Neural cell (in vitro differentiated cells): Measurements from ENCODE around the gene MAB21L4.

Source experiments
- CTCF ChIP-seq: fragments of 450-650 bp; IDR thresholded peaks from 2 replicates; pipeline ENCODE4 v1.5.1; 2014; ENCODE audit warnings: antibody characterized with exemption, mild to moderate bottlenecking, moderate library complexity; ENCODE audit not compliant: poor library complexity, severe bottlenecking
- EP300 ChIP-seq: fragments of 450-650 bp; conservative IDR thresholded peaks from 2 replicates; pipeline ENCODE4 v1.6.1; 2014; ENCODE audit warnings: antibody characterized with exemption, mild to moderate bottlenecking, moderate library complexity; ENCODE audit not compliant: poor library complexity, severe bottlenecking
- EZH2 ChIP-seq: fragments of 200-600, 300-800 bp; shearing (Covaris generic), sonication (generic); IDR thresholded peaks from 2 replicates; pipeline ENCODE4 v1.6.1; 2014; ENCODE audit warnings: antibody characterized with exemption, low read length, borderline replicate concordance, mild to moderate bottlenecking; ENCODE audit not compliant: insufficient read depth, poor library complexity, severe bottlenecking
- MXI1 ChIP-seq: fragments of 450-650 bp; conservative IDR thresholded peaks from 2 replicates; pipeline ENCODE4 v1.6.1; 2014; ENCODE audit warnings: antibody characterized with exemption, mild to moderate bottlenecking; ENCODE audit not compliant: poor library complexity, severe bottlenecking
- POLR2AphosphoS5 ChIP-seq: IDR thresholded peaks from 2 replicates; pipeline ENCODE4 v1.6.1; 2012
- RAD21 ChIP-seq: fragments of 450-650 bp; conservative IDR thresholded peaks from 2 replicates; pipeline ENCODE4 v1.6.1; 2014; ENCODE audit warnings: antibody characterized with exemption, mild to moderate bottlenecking, moderate library complexity
- REST ChIP-seq: IDR thresholded peaks from 2 replicates; pipeline ENCODE4 v1.6.1; 2012; ENCODE audit warnings: borderline replicate concordance
- SMC3 ChIP-seq: fragments of 450-650 bp; conservative IDR thresholded peaks from 2 replicates; pipeline ENCODE4 v1.6.1; 2014; ENCODE audit warnings: antibody characterized with exemption, mild to moderate bottlenecking, moderate library complexity; ENCODE audit not compliant: poor library complexity
- TAF1 ChIP-seq: IDR thresholded peaks from 2 replicates; pipeline ENCODE4 v1.6.1; 2012; ENCODE audit warnings: low read depth

GRCh38 chr2:240898731-240899467, 2.9 kb upstream of the MAB21L4 start:
- TF ChIP-seq SMC3: no peak
- TF ChIP-seq CTCF: no peak
- no peak for TF ChIP-seq POLR2AphosphoS5
- TF ChIP-seq REST: no peak
- TF ChIP-seq RAD21: no peak
- no peak for TF ChIP-seq EZH2
- no peak for TF ChIP-seq TAF1
- no peak for TF ChIP-seq EP300
- TF ChIP-seq MXI1: no peak
